GM04504 (cell line): Measurements from ENCODE around the gene HSBP1.

Experiments
- DNase-seq: peaks from one replicate; pipeline ENCODE4 v3.0.0-alpha.2; 2012; ENCODE audit warnings: low read depth

HSBP1 gene

DNA sequence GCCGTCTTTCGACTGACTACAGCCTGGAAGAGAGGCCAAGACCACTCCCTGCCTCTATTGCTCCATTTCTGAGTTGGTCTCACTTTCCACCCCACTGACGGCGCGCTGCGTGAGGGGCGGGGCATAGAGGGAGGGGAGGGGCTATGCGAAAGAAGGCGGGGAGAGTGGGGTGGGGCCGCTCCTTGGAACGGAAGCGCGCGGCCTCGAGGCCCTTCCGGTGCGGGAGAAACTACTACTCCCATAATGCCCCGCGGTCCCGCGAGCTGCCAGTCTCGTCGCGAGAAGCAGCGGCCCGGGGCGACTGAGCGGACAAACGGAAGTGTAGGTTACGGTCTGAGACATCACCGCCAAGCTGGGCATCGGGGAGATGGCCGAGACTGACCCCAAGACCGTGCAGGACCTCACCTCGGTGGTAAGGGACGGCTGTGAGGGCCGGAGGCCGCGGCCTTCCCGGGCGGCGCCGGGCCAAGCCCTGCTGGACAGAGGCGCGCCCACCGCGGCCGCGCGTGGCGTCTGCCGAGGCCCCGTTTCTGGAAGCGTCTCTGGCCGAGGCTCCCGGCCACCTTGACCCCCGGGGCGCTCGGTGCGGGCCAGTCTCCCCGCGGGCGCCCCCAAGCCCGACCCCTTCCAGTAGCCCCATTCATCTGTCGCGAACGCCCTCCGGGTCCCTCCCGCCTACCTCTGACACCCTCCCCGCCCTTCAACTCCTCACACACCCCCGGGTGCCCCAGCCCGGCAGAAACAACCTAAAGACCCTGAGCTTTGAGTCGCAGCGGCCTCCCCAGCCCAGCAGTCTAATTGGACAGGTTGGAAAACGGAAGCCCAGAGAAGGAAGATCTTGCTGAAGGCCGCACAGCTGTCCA is at the start of gene HSBP1:
Gene HSBP1 (plus strand): TSS at position 269 of the 863 bp plus-strand sequence. CDS start 99 bp downstream, at position 368.
- DNase-seq = peak; percentile 76

DNA sequence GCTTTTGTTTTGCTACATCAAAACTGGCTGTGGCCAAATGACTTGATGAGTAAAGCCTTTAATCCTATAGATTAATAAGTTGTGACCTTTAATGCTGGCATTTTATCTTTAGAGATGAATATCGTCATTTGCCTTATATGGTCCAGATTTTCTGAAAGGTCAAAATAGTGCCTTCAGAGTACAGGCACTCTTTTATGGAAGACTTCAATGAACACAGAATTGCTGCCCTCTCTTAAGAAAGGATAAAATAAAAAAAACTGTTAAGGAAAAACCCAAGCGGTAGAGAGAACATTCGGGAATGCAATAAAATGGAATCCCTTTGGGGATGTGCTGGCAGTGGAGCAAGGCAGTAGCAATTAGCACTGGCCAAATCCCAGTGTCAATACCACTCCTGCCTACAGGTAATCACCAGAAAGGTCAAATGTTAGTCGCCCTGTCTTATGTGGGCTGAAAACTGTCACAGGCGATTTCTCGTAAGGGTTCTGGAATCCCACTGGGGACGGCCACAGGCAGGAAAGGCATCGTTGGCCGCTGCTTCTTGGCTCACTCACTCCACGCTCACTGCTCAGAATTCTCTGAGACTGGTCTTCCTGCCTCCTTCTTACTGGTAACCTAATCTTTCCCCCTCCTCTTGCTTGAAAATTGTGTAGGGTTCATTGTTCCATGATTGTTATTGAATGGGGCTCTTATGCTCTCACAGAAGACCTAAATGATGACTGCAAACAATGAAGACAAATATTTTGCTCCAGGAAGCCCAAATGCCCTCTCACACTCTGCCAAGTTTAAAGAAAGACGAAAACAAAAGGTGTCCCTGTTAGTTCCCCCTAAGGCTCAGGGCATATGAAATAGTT is 45.4 kb upstream of the HSBP1 start:
- no peak for DNase-seq

DNA sequence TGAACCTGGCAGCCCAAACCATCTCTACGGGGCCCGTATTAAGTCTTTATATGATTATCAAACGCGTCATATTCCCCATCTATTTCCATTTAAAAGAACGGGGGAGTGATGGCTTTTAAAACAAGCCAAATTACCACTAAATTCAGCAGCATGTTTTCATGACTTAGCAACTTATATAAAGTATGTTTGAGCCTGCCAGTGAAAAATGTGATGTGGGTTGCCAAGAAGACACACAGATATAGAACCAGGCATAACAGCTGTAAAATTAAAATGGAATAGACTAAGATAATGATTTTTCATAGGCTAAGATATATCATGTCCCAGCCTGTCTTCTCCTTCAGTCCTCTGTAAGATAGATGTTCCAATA is 44.8 kb upstream of the HSBP1 start:
- DNase-seq = no peak

DNA sequence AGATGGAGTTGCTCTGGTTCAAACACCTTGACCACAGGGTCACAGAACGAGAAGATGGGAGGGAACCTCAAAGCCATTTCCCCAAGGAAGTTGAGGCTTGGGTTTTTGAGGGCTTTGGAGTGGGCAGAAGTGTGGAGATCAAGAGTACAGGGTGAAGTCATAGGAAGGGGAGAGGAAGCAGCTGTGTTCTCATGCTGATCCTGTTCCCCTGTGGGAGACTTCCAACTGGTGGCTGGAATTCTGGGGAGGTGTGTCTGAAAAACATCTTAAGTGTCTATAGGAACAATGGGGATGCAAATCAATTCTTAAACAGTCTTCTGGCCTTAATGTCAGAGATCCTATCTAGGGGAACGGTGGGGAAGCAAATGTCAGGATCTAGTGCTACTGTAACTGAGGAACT is 38.8 kb upstream of the HSBP1 start:
- no peak for DNase-seq

DNA sequence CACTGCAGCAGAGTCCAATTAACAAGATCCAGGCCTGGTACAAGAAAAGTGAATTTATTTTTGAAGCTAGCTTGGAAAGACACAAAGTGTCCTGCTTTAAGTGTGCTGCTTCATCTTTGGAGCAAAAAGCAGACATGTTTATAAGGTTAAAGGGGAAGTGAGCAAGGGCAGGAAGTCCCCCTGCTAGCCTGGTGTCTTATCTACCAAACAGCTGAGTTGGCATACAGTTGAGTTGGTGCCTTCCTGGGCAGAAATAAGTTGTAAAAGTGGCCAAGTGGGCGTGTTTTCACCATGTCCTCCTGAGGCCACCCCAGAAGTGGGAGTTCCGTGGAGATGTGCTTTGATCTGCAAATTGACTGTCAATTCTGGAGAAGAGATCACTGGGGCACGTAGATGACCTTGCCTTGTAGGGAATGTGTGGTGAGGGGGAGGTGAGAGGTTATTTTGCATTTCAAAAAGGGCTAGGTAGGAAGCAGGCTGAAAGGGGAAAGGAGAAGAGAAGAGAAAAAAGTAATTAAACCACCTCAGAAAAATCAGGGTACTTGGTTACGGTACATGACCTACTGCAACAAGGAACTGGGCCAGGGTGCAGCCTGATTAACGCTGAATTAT is 38.3 kb upstream of the HSBP1 start:
- no peak for DNase-seq

DNA sequence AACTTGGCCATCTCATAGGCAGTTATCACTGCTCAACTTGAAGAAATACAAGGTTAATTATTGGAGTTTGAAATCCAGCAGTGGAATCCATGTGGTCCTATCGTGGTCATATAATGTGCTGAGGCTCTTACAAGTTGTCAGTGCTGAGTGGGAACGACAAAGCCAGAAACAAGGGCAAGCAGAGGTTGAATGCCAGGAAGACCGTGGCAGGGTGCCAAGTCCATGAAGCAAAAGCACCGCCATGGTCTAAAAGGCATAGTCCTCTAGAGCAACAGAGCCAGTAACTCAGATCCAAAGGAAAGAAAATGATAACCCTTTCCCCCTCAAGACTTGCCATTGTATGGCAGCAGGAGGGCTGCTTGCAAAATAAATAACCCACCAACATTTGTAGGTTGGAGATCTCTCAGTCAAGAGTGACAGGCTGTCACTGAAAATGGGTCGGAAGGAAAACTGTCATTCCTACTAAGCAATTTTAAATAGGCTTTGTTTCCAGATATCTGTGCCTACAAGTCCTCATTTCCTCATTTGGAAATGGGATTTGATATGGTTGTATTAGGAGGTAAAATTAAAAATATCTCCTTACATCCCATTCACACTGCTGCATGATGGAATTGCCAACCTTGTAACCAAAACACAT is 36.4 kb upstream of the HSBP1 start:
- no peak for DNase-seq

DNA sequence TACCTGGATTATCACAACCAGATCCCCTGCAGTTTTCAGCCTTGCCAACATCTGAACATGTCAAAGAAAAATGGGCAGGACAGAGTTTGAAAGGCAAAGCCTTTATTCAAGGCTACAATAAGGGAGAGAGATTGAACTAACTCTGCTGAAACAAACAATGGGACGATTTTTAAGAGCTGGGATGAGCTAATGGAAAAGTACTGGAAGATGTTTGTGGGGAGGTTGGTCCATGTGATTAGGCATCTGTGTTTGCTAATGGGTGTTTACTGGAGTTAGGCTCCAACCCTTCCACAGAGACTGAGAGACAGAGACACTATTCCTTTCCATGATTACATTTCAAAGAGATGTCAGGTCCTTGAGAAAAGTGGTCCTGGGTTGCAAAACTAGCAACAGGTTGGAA is 35.0 kb upstream of the HSBP1 start:
- DNase-seq = no peak

DNA sequence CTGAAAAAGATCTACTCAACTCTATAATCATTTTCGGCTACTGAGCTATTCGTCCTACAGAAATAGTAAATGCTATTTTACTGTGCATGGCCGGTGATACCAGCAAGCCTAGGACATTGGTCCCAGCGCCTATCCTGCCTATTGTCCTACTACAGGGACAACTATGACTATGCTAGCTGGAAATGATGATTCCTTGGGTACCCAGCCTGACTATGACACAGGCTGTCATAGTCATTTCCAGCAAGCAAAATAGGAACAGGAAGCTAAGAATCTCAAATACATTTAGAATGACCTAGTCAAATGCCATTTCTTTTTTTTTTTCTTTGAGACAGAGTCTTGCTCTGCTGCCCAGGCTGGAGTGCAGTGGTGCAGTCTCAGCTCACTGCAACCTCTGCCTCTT is 33.7 kb upstream of the HSBP1 start:
- no peak for DNase-seq

DNA sequence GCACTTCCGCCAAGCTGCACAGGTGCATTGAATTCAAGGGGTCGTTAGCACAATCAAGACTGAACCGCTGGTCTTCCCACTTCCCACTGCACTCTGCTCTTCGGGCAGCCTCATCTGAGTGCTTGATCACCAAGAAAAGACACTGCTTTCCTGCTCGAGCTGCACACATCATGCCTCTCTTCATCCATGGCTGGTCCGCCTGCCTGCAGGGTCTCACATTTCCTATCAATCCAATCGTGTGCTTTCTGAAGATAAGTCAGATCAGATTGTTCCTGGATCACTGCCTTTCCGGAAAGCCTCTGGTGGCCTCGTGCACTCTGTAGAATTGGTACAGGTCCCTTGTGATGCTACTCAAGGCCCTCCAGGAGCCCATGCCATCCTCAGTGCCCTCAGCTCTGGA is 30.8 kb upstream of the HSBP1 start:
- DNase-seq = no peak

DNA sequence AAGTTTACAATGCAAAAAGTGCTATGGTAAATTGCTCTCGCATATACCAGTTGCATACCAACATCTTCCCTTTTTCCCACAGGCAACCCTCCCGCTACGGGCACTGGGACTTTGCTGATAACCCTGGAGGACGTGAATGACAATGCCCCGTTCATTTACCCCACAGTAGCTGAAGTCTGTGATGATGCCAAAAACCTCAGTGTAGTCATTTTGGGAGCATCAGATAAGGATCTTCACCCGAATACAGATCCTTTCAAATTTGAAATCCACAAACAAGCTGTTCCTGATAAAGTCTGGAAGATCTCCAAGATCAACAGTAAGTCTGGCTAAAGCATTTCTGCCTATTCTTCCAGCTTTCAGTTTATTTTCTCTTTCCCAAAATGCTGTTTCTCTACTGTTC is 27.9 kb upstream of the HSBP1 start:
- DNase-seq = no peak

DNA sequence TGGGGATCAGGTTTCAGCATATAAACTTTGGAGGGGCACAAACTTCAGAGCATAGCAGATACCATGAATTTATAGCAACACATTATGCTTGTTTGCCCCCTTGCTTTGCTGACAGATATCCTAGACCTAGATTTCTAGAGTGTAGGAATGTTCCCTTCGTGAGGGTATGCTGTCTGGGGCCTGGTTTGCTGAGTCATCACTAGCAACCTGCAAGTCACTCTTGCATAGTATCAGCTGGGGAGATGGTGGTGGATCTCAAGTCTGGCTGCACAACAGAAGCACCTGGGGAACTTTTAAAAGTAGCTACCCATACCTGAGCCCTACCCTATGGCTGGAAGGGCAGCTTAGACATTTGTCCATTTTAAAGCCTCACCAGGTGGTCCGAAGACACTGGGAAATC is 22.3 kb upstream of the HSBP1 start:
- no peak for DNase-seq

DNA sequence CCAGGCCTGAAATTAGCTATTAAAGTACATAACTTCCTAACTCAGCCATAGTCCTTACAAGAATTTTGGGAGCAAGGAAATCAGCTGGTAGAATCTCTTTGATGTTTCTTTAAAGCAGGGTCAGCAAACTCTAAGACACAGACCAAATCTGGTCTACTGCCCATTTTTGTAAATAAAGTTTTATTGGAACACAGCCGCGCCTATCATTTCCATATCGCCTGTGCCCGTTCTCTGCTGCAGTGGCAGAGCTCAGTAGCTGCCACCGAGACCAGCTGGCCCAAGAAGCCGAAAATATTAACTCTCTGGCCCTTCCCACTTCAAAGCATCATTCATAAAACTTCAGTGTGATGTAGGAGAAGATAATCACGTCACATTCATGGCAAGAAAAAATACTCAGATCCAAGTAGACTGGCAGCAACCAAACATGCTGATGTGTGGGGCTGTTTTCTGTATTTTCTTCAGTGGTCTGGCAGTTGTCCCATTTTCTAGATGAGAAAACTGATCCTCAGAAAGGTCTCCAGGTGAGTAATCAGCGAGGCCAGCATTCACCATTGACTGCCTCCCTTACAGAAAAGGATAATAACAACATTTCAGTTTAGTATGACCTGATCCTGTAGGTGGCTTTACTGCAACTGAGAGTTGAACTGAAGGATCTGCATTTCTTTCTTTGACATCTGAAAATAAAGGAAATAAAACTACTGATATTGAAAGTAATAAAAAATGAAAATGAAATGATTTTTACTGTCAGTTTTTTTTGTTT is 18.0 kb upstream of the HSBP1 start:
- DNase-seq = no peak

DNA sequence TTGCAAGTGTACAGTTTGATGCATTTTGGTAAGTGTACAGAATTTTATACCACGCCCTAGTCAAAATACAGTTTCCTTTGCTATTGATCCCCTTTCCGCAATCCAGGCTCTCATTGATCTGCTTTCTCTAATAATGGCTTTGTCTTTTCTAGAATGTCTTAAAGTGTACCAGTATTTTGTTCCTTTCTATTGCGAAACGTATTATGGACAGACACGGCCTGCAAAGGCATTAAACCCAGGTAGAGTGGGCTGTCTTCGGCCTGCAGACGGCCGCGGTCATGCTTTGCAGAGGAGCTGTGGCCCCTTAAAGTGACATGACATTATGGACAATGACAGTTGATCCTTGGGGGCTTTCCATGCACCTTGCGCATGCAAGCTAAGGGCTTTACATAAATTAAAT is 15.9 kb upstream of the HSBP1 start:
- DNase-seq = no peak

DNA sequence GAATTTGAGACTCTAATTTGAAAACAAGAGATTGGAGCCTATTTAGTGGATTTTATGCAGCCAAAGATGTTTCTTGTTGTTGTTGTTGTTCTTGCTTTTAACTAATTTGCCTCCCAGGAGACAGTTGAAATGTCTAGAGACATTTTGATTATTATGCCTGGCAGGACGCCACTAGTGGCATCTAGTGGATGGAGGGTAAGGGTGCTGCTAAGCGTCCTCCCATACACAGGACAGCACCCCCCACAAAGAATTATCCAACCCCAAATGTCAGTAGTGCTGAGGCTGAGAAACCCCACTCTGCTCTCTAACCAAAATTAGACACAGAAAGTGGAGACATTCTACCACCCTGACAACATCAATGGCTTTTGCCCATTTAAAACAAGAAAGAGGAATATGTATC is 15.4 kb upstream of the HSBP1 start:
- DNase-seq = no peak

DNA sequence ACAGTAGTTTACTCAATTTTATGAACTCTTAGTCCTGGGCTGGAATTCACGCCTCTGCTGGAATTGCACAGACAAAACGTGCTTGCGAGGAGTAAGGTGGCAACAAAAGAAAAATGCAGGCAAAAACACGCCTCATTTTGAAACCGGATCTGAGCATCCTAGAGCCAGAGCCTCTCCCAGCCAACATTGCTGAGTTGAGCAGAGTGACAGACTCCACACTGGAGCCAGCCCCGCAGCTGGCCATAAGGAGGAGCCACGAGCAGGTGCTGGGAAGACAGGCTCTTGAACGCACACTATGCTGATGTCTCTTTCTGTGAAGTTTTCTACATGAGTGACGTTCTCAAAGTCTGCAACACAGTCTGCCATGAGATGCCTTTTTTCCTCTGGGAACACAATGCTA is 14.6 kb upstream of the HSBP1 start:
- no peak for DNase-seq

DNA sequence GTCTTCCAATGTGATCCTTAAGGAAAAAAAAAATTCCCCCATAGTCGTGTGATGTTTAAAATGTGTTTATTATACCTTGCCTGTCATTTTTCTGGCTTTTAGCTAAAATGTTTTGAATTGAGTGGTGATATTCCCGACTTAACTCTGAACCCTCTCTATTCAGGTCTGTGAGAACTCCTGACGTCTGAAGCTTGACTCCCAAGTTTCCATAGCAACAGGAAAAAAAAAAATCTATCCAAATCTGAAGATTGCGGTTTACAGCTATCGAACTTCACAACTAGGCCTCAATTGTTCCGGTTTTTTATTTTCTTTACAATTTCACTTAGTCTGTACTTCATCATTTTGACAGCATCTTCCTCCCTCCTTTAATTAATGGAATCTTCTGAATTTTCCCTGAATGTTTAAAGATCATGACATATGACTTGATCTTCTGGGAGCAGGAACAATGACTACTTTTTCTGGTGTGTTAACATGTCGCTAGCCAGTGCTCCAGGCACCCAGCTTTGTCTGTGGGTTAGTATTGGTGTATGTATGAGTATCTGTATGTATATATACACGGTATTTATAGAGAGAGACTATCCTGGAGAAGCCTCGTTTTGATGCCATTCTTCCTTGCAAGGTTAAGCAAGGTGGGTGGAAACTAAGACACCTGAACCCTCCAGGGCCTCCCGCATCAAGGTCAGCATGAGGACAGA is 12.8 kb upstream of the HSBP1 start:
- no peak for DNase-seq

DNA sequence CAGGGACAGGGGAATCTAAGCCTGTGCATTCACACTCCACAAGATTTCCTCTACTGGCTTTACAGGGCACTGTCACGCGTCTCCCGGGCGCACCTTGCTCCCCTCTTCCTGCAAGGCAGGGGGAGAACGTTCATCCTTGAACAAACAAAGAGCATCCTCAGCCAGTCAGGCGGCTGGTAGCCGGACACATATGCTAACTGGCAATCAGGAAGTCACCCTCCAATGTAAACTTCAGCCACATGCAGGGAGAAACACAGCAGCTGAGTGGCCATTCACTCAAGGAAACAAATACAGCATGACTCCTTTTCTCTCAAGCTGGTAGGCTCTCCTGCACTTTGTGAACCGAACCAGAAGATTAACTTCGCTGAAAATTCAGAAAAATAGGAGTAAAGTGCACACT is 10.8 kb upstream of the HSBP1 start:
- DNase-seq = no peak

DNA sequence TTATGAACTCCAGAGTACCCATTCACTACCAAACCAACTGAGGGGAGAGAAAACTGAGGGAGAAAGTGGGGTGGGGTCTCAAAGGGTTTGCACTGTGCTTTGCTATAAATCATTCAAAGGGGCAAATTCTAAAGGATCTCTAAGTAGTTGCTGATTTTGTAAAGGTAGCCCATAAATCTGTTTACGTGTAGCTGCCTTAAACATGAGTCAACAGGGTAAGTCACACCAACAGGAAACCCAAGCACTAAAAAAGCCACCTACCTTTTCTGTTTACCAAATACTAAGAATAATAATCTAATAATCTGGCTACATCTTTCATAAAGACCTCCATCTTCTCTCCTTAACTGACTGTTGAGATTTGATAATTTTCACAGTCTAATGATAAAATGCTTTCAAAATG is 8.4 kb upstream of the HSBP1 start:
- DNase-seq = no peak

DNA sequence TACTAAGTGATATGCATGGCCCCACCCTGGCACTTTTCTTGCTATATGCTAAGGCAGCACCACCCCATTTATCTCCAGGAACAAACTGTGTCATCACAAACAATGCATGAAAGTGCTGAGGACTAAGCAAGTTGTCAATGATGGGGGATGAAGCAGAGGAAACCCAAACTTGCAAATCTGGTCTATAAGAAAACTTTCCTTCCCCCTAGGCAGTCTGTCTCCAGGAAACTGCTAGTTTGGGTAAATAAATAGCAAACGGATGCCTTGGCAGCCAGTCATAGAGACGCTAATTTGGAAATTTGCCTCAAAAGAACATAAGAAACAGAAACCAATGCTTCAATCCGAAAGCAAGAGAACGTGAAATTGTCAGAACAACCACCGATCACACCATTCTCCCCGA is 5.6 kb upstream of the HSBP1 start:
- peak; percentile 71 for DNase-seq

DNA sequence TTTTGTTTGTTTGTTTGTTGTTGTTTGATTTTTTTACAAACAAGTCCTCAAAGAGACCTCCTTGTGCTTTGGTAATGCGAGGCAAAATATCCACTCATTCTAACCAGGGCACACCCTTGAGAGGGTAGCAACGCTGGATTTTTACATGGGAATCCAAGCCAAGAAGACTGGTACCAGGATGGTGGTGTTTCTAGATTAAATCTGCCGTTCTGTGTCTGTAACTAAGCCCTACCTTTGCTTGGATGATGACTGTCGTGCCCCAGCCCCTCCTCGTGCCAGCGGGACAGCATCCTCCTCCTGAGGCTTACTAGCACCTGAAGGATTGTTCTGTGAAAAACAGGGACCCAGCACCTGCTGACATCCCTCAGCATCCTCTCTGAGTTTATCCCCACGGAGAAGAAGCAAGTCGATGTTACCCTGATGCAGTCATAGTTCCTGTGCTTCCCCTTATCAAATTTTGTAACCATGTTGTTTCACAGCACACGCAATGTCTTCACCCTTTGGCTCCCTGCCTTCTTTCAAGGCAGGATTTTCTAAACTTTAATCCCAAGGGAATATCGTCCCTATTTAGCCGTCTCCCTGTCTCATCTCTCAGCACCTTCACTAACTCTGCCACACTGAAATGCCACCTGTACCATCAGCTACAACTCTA is 5.1 kb upstream of the HSBP1 start:
- no peak for DNase-seq

DNA sequence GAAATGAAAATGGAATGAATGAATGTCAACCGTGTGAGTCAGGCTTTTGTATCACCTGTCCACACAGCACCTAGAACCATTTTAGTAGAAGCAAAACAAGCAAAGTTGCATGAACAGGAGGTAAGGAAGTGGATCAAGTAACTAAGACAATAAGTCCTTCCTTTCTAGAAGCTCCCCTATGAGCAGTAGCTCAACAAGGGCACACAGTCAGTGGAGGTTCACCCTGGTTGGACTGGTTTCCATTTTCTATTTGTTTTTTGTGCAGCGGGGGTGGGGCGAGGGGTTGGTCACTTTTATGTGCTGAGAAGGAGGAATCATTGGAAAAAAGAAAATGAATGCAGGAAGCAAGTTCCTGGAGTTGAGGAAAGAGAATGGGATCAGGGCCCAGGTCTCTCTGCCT is 4.0 kb upstream of the HSBP1 start:
- no peak for DNase-seq
